ENCODE results near the gene DCUN1D1. TPM values are rescaled to one million over a fixed set of nuclear protein-coding genes. Genes with fewer than 3 reads are reported as not detected.

DCUN1D1 gene
- total RNA-seq, 2 experiments from 2014 or later = 54.6 to 65.0 TPM

GRCh38 chr3:182967218-182968204, 12.8 kb downstream of the DCUN1D1 start:
- DNase-seq = peak; percentile 62
- H3K36me3 Mint-ChIP-seq = peaks cover 37% of the 10 kb centered on the region
- peak overlapping the region; percentile 44 for H3K4me3 Mint-ChIP-seq
- no peaks in the 10 kb centered on the region for H3K9me3 Mint-ChIP-seq (ENCODE audit: low read depth)
- CTCF ChIA-PET = no interaction called here
- H3K27ac Mint-ChIP-seq = peak overlapping the region; percentile 82
- peaks cover 58% of the 10 kb centered on the region for H3K4me1 Mint-ChIP-seq
- ATAC-seq = peak; percentile 83
- no peaks in the 10 kb centered on the region for H3K27me3 Mint-ChIP-seq

GRCh38 chr3:182965861-182966366, 14.4 kb downstream of the DCUN1D1 start:
- Mint-ChIP-seq H3K27me3 (no peaks in the 10 kb centered on the region), H3K27ac (peak overlapping the region; percentile 45), H3K36me3 (peaks cover 36% of the 10 kb centered on the region), H3K9me3 (ENCODE audit: low read depth) (no peaks in the 10 kb centered on the region), H3K4me3 (no peak overlapping the region), H3K4me1 (peaks cover 57% of the 10 kb centered on the region)
- ATAC-seq (no peak), DNase-seq (no peak)
- CTCF ChIA-PET = interaction anchor here (1.0 to 1.1 kb wide), 2 partner anchors 19 to 56 kb away, joined by 3 read pairs; no protein-coding TSS in a partner anchor

DNA sequence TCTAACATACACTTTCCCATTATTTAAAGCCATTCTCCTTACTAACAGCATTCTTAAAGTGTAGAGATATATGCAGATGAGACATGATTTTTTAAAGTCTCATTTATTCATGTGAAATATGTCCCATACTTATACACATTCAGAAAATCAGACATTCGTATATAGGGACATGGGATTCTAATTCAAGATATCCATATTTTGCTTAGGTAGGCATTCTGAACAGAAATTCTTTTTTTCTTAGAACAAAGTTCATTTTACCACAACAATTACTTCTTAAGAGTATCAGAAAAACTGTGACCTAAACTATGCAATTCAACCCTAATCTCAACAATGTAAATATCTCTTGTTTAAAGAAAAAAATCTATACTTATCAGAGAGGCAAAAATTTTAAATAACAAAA, 16.2 kb downstream of the DCUN1D1 start:
- DNase-seq (no peak), ATAC-seq (no peak)
- peaks cover 36% of the 10 kb centered on the region for H3K36me3 Mint-ChIP-seq
- H3K9me3 Mint-ChIP-seq (ENCODE audit: low read depth) = no peaks in the 10 kb centered on the region
- no peaks in the 10 kb centered on the region for H3K27me3 Mint-ChIP-seq
- H3K27ac Mint-ChIP-seq = no peak overlapping the region
- peaks cover 49% of the 10 kb centered on the region for H3K4me1 Mint-ChIP-seq
- CTCF ChIA-PET = interaction anchor here (0.7 kb wide), 1 partner anchor 1973 kb away, joined by 3 read pairs; no protein-coding TSS in a partner anchor
- no peak overlapping the region for H3K4me3 Mint-ChIP-seq

GRCh38 chr3:182962166-182962565, 18.2 kb downstream of the DCUN1D1 start:
- no peak overlapping the region for H3K27ac Mint-ChIP-seq
- CTCF ChIA-PET = interaction anchor here (0.9 to 1.3 kb wide), 2 partner anchors 52 to 54 kb away, joined by 3 to 4 read pairs; no protein-coding TSS in a partner anchor

DNA sequence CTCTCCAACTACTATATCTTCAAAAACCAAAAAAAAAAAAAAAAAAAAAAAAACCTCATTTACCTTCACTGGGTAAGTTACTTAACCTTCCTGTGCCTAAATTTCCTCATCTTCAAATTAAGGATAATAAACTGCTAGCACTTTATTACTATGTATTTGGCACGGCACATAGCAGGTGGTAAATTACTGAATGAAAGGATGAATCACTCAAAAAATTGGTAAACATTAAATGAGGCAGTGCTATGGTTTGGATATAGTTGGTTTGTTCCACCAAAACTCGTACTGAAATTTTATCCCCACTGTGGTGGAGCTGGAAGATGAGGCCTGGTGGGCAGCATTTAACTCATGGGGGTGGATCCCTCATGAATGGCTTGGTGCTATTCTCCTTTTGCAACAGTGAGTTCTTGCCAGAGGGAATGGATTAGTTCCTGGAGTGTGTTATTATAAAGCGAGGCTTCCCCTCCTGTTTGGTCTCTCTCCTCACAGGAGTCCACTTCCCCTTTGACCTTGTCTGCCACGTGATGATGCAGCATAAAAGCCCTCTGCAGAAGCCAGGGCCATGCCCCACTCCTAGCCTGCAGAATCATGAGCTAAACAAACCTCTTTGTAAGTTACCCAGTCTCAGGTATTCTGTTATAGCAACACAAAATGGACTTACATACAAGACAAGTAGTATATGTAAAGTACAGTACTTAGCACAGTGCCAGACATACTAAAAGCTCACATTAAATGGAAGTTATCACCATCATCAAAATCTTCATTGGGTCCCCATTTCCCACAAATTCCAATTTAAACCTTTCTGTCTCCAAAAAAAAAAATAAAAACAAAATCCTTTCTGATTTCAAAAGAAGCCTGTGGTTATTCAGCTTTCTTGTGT, 20.6 kb downstream of the DCUN1D1 start:
- Mint-ChIP-seq H3K36me3 (peaks cover 29% of the 10 kb centered on the region), H3K4me3 (no peak overlapping the region), H3K4me1 (peaks cover 19% of the 10 kb centered on the region), H3K27me3 (no peaks in the 10 kb centered on the region), H3K27ac (no peak overlapping the region), H3K9me3 (ENCODE audit: low read depth) (no peaks in the 10 kb centered on the region)
- DNase-seq (no peak), ATAC-seq (no peak)
- CTCF ChIA-PET = interaction anchor here (1.6 kb wide), 1 partner anchor 50 kb away, joined by 5 read pairs; no protein-coding TSS in a partner anchor

More at GRCh38 chr3:182962166-182962565, 18.2 kb downstream of the DCUN1D1 start:
- Mint-ChIP-seq H3K4me3 (no peak overlapping the region), H3K36me3 (peaks cover 30% of the 10 kb centered on the region), H3K4me1 (peaks cover 32% of the 10 kb centered on the region), H3K9me3 (ENCODE audit: low read depth) (no peaks in the 10 kb centered on the region), H3K27me3 (no peaks in the 10 kb centered on the region)
- DNase-seq (no peak), ATAC-seq (no peak)

- no peak for ATAC-seq
Observed at GRCh38 chr3:182957676-182958266, 22.6 kb downstream of the DCUN1D1 start.

DNA sequence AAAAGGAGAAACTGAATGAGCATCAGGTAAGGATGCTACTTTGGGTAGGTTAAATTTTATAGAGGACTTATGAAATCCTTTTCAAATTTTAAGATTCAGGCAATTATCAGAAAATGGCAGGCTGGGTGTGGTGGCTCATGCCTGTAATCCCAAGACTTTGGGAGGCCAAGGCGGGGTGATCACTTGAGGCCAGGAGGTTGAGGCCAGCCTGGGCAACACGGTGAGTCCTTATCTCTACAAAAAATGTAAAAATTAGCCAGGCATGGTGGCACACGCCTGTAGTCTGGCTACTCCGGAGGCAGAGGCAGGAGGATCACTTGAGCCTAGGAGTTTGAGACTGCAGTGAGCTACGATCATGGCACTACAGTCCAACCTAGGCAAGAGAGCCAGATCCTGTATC, 23.1 kb downstream of the DCUN1D1 start:
- Mint-ChIP-seq H3K36me3 (peaks cover 32% of the 10 kb centered on the region), H3K9me3 (ENCODE audit: low read depth) (no peaks in the 10 kb centered on the region), H3K27ac (no peak overlapping the region), H3K27me3 (no peaks in the 10 kb centered on the region), H3K4me1 (peaks cover 12% of the 10 kb centered on the region), H3K4me3 (no peak overlapping the region)
- no peak for ATAC-seq
- no peak for DNase-seq
- CTCF ChIA-PET = no interaction called here

More at GRCh38 chr3:182957676-182958266, 22.6 kb downstream of the DCUN1D1 start:
- Mint-ChIP-seq H3K36me3 (peaks cover 31% of the 10 kb centered on the region), H3K4me1 (peaks cover 16% of the 10 kb centered on the region), H3K9me3 (ENCODE audit: low read depth) (no peaks in the 10 kb centered on the region), H3K27ac (no peak overlapping the region), H3K27me3 (no peaks in the 10 kb centered on the region), H3K4me3 (no peak overlapping the region)
- DNase-seq = no peak
- CTCF ChIA-PET = no interaction called here

GRCh38 chr3:182954553-182955235, 25.6 kb downstream of the DCUN1D1 start:
- no peaks in the 10 kb centered on the region for H3K9me3 Mint-ChIP-seq (ENCODE audit: low read depth)
- DNase-seq = no peak
- CTCF ChIA-PET = no interaction called here

GRCh38 chr3:182949688-182950087, 30.6 kb downstream of the DCUN1D1 start:
- Mint-ChIP-seq H3K27me3 (no peaks in the 10 kb centered on the region), H3K36me3 (peaks cover 41% of the 10 kb centered on the region), H3K9me3 (ENCODE audit: low read depth) (no peaks in the 10 kb centered on the region), H3K4me1 (no peaks in the 10 kb centered on the region), H3K4me3 (no peak overlapping the region), H3K27ac (no peak overlapping the region)
- no peak for ATAC-seq
- no peak for DNase-seq
- CTCF ChIA-PET = interaction anchor here (1.8 kb wide), 1 partner anchor 39 kb away, joined by 4 read pairs; no protein-coding TSS in a partner anchor

More at GRCh38 chr3:182954553-182955235, 25.6 kb downstream of the DCUN1D1 start:
- H3K4me3 Mint-ChIP-seq = no peak overlapping the region
- H3K36me3 Mint-ChIP-seq = peaks cover 39% of the 10 kb centered on the region
- no peak overlapping the region for H3K27ac Mint-ChIP-seq
- ATAC-seq = no peak
- no peaks in the 10 kb centered on the region for H3K27me3 Mint-ChIP-seq
- peaks cover 6% of the 10 kb centered on the region for H3K4me1 Mint-ChIP-seq

DNA sequence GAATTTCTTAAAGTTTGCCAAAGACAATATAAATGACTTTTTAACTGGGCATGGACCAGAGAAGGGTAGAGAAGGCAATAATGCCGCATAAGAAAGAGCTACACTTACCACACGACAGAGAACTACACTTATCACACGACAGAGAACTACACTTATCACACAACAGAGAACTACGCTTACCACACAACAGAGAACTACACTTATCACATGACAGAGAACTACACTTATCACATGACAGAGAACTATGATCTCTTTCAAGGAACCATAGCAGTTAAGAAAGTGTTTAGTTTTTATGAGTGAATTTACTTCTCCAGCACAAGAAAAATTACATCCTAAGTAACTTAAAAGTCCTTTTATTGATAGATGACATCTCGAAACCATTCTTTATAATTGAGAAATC, 32.0 kb downstream of the DCUN1D1 start:
- Mint-ChIP-seq H3K9me3 (ENCODE audit: low read depth) (no peaks in the 10 kb centered on the region), H3K4me1 (no peaks in the 10 kb centered on the region), H3K27me3 (no peaks in the 10 kb centered on the region), H3K4me3 (no peak overlapping the region), H3K27ac (peak overlapping the region; percentile 7), H3K36me3 (peaks cover 46% of the 10 kb centered on the region)
- no peak for DNase-seq
- no peak for ATAC-seq
- CTCF ChIA-PET = no interaction called here

DNA sequence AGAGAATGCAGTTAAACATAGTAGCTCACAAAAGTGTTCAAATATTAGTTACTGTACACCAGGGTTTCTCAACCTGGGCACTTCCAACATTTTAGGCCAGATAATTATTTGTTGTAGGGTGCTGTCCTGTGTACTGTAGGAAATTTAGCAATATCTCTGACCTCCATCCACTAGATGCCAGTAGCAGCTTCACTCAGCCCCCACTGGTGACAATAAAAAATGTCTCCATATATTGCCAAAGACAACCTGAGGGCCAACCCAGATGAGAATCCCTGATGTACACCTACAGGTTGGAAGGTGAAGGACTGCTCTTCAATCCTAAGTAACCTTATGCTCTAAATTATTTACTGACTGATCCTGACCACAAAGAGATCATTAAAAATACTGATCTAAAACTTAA, 32.5 kb downstream of the DCUN1D1 start:
- no peak for DNase-seq
- H3K27me3 Mint-ChIP-seq = no peaks in the 10 kb centered on the region
- H3K9me3 Mint-ChIP-seq (ENCODE audit: low read depth) = no peaks in the 10 kb centered on the region
- peak; percentile 55 for ATAC-seq
- H3K4me3 Mint-ChIP-seq = no peak overlapping the region
- no peaks in the 10 kb centered on the region for H3K4me1 Mint-ChIP-seq
- CTCF ChIA-PET = no interaction called here
- no peak overlapping the region for H3K27ac Mint-ChIP-seq
- peaks cover 44% of the 10 kb centered on the region for H3K36me3 Mint-ChIP-seq

GRCh38 chr3:182941719-182942118, 38.6 kb downstream of the DCUN1D1 start:
- CTCF ChIA-PET = no interaction called here
- no peak overlapping the region for H3K27ac Mint-ChIP-seq
- H3K27me3 Mint-ChIP-seq = no peaks in the 10 kb centered on the region
- no peaks in the 10 kb centered on the region for H3K9me3 Mint-ChIP-seq (ENCODE audit: low read depth)
- ATAC-seq (no peak), DNase-seq (no peak)
- H3K4me1 Mint-ChIP-seq = peaks cover 18% of the 10 kb centered on the region
- no peak overlapping the region for H3K4me3 Mint-ChIP-seq
- H3K36me3 Mint-ChIP-seq = peaks cover 30% of the 10 kb centered on the region

Data from activated CD8-positive, alpha-beta memory T cell treated with anti-CD3 and anti-CD28 coated beads, Interleukin-2, amount 10 ng/mL, durations not matched to agents 7 days and 5 days (primary cell).